Measurements from ENCODE around the gene SPDYE8.
"Not testable (repeated sequence)": the region's sequence is repeated elsewhere in the genome, so short reads cannot be mapped to it uniquely, and the experiment has no call there.

SPDYE8 gene

DNA sequence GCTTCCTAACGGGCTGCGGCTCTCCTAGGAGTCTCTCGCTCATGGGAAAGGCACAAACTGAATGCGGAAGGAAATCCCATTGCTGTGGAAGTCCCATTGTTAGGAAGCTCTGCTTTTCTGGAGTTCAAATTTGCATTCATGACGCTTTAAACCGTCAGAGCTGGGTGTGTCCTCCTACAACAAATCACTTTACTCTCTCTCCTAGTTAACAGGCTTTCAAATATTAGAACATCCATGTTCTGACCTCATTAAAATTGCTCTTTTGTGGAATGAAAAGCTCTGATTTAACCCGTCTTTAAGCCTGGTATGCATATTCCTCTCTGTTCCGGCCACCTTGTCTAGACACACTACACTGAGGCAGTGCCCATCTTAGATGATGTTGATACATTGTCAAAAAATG is at the start of gene SPDYE8:
SPDYE8 (minus strand) TSS at position 101 of the 400 bp plus-strand sequence. CDS start 1,800 bp downstream, outside the sequence.
- DNase-seq, result not testable (repeated sequence)

GRCh38 chr7:73057811-73058210 is 28.2 kb upstream of the SPDYE8 start, which contains the start of gene SPDYE11:
Gene SPDYE11 (minus strand): TSS chr7:73057911. CDS start chr7:73056111, 1,800 bp downstream.
- not testable (repeated sequence) for DNase-seq

DNA sequence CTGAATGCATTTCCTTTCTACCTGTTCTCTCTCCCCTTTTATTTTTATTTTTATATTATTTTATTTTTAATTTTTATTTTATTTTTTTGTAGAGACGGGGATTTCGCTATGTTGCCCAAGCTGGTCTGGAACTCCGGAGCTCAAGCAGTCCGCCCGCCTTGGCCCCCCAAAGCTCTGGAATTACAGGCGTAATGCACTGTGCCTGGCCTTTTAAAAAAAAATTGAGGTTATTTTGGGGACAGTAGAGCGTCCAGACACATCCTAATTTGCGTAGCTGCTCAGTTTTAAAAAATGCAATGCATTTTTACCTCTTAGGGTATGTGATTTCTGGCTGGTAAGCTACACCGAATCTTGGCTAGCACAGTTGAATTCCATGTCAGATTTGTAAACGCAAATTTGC is 23.1 kb downstream of the SPDYE8 start:
- not testable (repeated sequence) for DNase-seq

DNA sequence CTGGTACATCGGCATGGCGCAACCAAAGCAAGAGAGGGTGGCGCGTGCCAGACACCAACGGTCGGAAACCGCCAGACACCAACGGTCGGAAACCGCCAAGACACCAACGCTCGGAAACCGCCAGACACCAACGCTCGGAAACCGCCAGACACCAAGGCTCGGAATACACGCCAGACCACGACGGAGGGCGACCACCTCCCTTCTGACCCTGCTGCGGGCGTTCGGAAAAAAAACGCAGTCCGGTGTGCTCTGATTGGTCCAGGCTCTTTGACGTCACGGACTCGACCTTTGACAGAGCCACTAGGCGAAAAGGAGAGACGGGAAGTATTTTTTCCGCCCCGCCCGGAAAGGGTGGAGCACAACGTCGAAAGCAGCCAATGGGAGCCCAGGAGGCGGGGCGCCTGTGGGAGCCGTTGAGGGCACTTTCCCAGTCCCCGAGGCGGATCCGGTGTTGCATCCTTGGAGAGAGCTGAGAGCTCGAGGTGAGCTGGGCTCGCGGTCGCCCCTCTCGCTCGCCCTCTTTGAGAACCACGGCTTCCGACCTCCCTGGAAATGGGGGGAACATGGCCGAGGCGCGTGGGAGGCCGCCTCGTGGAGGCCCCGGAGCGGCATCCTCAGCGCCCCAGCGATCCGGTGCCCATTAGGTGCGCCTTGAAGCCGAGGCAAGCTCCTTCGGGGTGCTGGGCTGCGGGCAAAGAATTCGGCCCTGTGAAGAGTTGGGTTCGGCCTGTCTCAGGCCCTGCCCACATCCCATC is 23.7 kb downstream of the SPDYE8 start:
- not testable (repeated sequence) for DNase-seq

DNA sequence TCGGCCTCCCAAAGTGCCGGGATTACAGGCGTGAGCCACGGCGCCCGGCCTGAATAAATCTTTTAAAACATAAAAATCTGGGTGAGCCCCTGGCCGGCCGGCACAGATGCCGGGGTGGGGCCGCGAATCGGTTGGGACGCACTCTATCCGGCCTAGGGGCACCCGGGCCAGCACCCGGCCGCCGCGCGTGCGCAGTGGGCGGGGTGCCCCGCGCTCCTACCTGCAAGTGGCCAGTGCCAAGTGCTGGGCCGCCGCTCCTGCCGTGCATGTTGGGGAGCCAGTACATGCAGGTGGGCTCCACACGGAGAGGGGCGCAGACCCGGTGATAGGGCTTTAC is 24.2 kb downstream of the SPDYE8 start:
- not testable (repeated sequence) for DNase-seq

DNA sequence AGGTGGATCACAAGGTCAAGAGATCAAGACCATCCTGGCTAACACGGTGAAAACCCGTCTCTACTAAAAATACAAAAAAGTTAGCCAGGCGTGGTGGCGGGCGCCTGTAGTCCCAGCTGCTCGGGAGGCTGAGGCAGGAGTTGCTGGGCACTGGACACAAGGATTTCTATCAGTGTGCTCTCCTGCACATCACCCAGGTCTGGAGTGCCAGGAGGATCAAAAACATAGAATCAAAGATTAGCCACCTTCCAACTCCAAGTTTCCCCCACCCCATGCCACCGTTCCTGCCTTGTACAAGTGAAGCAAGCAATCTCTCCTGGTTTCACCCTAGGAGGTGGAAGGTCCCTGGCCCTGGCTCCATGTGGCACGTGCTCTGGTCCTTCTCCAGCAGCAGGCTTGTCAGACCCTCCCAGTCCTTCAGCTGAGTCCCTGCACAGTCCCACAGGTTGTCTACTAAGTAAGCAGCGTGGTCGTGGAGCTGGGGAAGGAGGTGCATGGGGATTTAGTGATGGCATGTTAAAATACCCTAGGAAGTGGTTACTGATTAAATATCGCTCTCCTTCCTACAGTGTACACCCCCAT is 31.6 kb downstream of the SPDYE8 start:
- DNase-seq, result not testable (repeated sequence)

GRCh38 chr7:72997447-72997846 is 32.1 kb downstream of the SPDYE8 start:
- DNase-seq, result not testable (repeated sequence)

- DNase-seq, result not testable (repeated sequence)
These were observed 34.1 kb downstream of the SPDYE8 start for GRCh38 chr7:72995484-72995883.

DNA sequence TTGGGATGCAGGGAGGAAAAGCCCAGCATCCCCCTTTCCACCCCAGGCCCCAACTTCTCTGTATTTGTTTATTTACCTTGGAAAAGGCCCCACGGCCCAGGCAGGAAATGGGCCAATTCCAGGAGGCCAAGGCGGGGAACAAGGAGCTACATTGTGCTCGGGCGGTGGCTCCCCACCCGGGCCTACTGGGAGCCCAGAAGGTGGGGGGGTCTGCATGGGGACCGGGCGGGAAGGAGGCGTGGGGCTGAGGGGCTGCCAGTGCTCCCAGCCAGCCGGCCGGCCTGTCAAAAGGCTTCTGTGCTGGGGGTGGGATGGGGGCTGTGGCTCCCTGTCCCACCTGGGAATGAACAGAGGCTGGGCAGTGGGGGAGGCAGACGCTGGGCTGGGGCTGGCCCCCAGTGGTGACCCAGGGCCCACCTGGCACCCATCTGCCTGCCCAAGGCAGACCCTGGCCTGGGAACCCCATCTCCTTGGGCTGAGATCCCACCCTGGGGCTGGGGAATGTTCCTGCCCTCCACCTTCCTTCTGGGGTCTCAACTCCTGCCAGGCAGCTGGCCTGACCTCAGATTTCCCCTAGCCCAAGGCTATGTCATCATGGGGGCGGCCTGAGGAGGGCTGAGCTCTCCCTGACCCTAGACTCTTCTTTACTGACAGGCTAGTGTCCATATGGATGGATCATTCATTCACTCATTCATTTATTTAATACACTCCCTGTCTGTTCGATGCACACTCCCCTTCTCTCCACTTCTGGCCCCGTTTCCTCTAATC is 39.2 kb downstream of the SPDYE8 start:
- DNase-seq, result not testable (repeated sequence)

DNA sequence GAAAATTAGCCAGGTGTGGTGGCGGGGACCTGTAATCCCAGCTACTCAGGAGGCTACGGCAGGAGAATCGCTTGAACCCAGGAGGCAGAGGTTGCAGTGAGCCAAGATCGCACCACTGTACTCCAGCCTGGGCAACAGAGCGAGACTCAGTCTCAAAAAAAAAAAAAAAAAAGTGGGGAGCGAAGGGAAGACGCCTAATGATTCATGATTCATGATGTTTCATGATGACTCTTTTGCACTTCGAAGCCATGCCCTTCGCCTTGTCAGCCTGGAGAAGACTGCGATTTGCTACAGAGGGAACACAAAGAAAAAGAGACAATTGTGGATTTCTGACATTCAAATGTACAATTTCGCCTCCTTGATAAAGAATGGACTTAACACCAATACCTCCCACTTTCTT is 47.5 kb downstream of the SPDYE8 start:
- not testable (repeated sequence) for DNase-seq

DNA sequence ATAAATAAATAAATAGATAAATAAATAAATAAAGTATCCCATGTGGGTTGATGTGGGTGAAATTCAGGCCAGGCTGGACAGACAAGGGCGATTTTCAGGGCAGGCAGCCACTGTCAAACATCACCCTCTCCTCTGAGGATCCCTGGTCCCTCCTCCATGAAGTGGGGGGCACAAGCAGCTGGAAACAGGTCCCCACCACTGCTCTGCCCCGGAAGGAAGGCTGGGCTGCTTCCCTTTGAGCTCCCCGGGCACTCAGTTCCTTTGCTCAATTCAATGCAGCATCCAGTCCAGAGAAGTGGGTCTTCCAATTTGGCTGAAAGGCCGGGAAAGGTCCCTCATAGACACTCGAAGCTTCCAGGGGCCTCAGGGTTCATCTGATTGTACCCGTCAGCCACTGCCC is 49.2 kb downstream of the SPDYE8 start:
- DNase-seq, result not testable (repeated sequence)

DNA sequence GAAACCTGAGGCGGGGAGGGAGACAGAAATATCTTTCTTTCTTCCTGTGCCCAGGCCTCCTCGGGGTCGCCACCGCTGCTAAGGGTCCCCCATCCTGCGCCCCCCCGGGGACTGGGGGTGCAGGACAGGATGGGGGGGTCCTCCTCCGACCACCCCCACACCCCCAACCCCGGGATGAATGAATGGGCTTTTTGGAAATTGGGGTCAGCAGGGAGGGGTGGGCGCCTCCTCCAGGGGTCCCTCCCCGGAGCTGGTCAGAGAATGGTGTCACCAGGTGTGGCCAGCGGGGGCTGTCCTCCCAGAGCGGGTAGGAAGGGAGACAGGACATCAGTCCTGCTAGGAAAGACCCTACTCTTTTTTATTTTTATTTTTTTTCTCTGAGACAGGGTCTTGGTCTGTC is 53.1 kb downstream of the SPDYE8 start:
- not testable (repeated sequence) for DNase-seq

DNA sequence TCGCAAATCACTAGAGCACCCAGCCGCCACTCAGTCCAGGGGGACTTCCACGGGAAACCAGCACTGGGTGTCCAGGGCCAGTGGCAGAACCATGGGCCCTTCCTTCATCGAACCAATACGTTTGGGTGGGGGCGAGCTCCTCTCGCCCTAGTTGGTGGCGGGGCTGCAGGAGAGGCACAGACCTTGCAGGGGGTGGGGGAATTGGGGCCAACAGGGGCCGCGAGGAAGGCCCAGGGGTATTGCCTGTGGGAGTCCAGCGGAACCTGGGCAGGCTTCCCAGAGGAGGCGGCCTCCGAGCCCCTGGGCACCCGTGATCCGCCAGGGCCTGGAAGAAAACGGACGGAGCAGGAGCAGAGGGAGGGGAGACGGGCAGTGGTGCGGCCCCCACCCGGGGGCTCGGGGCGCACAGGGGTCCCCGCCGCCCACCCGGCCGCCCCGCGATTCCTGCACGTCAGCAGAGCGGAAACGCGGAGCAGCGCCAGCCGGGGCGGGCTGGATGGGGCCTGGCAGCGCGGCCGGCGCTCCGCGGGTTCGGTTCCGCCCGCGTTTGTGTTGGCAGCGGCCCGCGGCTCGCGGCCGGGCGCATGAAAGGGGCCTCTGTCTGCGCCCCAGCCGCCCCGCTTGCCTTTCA is 53.8 kb downstream of the SPDYE8 start:
- not testable (repeated sequence) for DNase-seq

GRCh38 chr7:72974781-72975180 is 54.8 kb downstream of the SPDYE8 start:
- DNase-seq, result not testable (repeated sequence)

- not testable (repeated sequence) for DNase-seq
These were observed 58.1 kb downstream of the SPDYE8 start for GRCh38 chr7:72971505-72971904.
